NT2/D1 (cell line): ENCODE results near the gene CEP135.
"Not testable (repeated sequence)": the region's sequence is repeated elsewhere in the genome, so short reads cannot be mapped to it uniquely, and the experiment has no call there.

Experiments
- DNase-seq: peaks from one replicate; pipeline ENCODE4 v3.0.0-alpha.2; 2011; ENCODE audit warnings: low read depth, low spot score
- H3K27me3 ChIP-seq: 2 replicates; pipeline ENCODE4 v1.6.0; 2011; ENCODE audit warnings: mild to moderate bottlenecking; ENCODE audit not compliant: insufficient read length, insufficient read depth
- H3K36me3 ChIP-seq: 2 replicates; pipeline ENCODE4 v1.6.1; 2011; ENCODE audit warnings: mild to moderate bottlenecking, low read length, mixed read lengths; ENCODE audit not compliant: insufficient read depth, insufficient read length
- H3K4me1 ChIP-seq: 2 replicates; pipeline ENCODE4 v1.5.1; 2011; ENCODE audit not compliant: insufficient read depth, insufficient read length
- H3K4me3 ChIP-seq: 2 replicates; pipeline ENCODE4 v1.5.1; 2011; ENCODE audit warnings: low read depth; ENCODE audit not compliant: insufficient read length
- H3K9ac ChIP-seq: 2 replicates; pipeline ENCODE4 v1.6.0; 2011; ENCODE audit warnings: low read depth; ENCODE audit not compliant: insufficient read length
- H3K9me3 ChIP-seq: 2 replicates; pipeline ENCODE4 v1.5.1; 2011; ENCODE audit warnings: mild to moderate bottlenecking, low read length; ENCODE audit not compliant: insufficient read depth
- SUZ12 ChIP-seq: IDR thresholded peaks from 2 replicates; pipeline ENCODE4 v1.6.1; 2011; ENCODE audit not compliant: insufficient read length, insufficient read depth; ENCODE audit errors: extremely low read depth
- YY1 ChIP-seq: IDR thresholded peaks from 2 replicates; pipeline ENCODE4 v1.6.1; 2011; ENCODE audit not compliant: insufficient read length, insufficient read depth
- ZNF274 ChIP-seq: IDR thresholded peaks from 2 replicates; pipeline ENCODE4 v1.6.1; 2011; ENCODE audit warnings: mild to moderate bottlenecking, low read depth, low read length

The CEP135 gene

GRCh38 chr4:55928846-55929245 lies 19.9 kb upstream of the CEP135 start:
- Histone ChIP-seq H3K36me3 (no peaks in the 10 kb centered on the region), H3K27me3 (no peaks in the 10 kb centered on the region), H3K9me3 (peaks cover 16% of the 10 kb centered on the region), H3K4me1 (no peaks in the 10 kb centered on the region), H3K9ac (no peak overlapping the region), H3K4me3 (no peak overlapping the region)
- TF ChIP-seq SUZ12 (no peak), YY1 (no peak), ZNF274 (no peak)
- DNase-seq = no peak

- TF ChIP-seq ZNF274 (no peak), YY1 (no peak), SUZ12 (no peak)
- no peak for DNase-seq
- peaks cover 20% of the 10 kb centered on the region for H3K9me3 ChIP-seq
- no peaks in the 10 kb centered on the region for H3K36me3 ChIP-seq
- H3K4me1 ChIP-seq = no peaks in the 10 kb centered on the region
- no peaks in the 10 kb centered on the region for H3K27me3 ChIP-seq
- H3K4me3 ChIP-seq = no peak overlapping the region
- H3K9ac ChIP-seq = no peak overlapping the region
These were observed 17.7 kb upstream of the CEP135 start for GRCh38 chr4:55931043-55931442.

- Histone ChIP-seq H3K4me1 (no peaks in the 10 kb centered on the region), H3K36me3 (no peaks in the 10 kb centered on the region), H3K9me3 (peaks cover 25% of the 10 kb centered on the region), H3K9ac (no peak overlapping the region), H3K27me3 (no peaks in the 10 kb centered on the region), H3K4me3 (no peak overlapping the region)
- no peak for DNase-seq
- TF ChIP-seq ZNF274 (no peak), SUZ12 (no peak), YY1 (no peak)
These were observed 16.9 kb upstream of the CEP135 start for GRCh38 chr4:55931833-55932232.

- H3K9me3 ChIP-seq = peaks cover 32% of the 10 kb centered on the region
- TF ChIP-seq SUZ12 (no peak), ZNF274 (no peak), YY1 (no peak)
- H3K9ac ChIP-seq = no peak overlapping the region
- H3K27me3 ChIP-seq = no peaks in the 10 kb centered on the region
- no peak overlapping the region for H3K4me3 ChIP-seq
- no peaks in the 10 kb centered on the region for H3K36me3 ChIP-seq
- no peaks in the 10 kb centered on the region for H3K4me1 ChIP-seq
- DNase-seq = no peak
These were observed 16.2 kb upstream of the CEP135 start for GRCh38 chr4:55932511-55932910.

GRCh38 chr4:55933611-55934010 lies 15.1 kb upstream of the CEP135 start:
- peaks cover 25% of the 10 kb centered on the region for H3K9me3 ChIP-seq
- TF ChIP-seq YY1 = no peak
- TF ChIP-seq ZNF274 = no peak
- TF ChIP-seq SUZ12 = no peak
- no peaks in the 10 kb centered on the region for H3K36me3 ChIP-seq
- no peaks in the 10 kb centered on the region for H3K4me1 ChIP-seq
- no peak overlapping the region for H3K4me3 ChIP-seq
- DNase-seq = no peak
- H3K9ac ChIP-seq = no peak overlapping the region
- H3K27me3 ChIP-seq = no peaks in the 10 kb centered on the region

- not testable (repeated sequence) for H3K4me3 ChIP-seq, H3K4me1 ChIP-seq, H3K36me3 ChIP-seq, H3K9ac ChIP-seq, H3K27me3 ChIP-seq, DNase-seq
- peaks cover 19% of the 10 kb centered on the region; the same call in 1 of the 2 replicates for H3K9me3 ChIP-seq
These were observed 12.8 kb upstream of the CEP135 start for GRCh38 chr4:55935907-55936306.

GRCh38 chr4:55938481-55938880 lies 10.3 kb upstream of the CEP135 start:
- no peak overlapping the region for H3K9ac ChIP-seq
- TF ChIP-seq SUZ12 (no peak), YY1 (no peak), ZNF274 (no peak)
- H3K27me3 ChIP-seq = no peaks in the 10 kb centered on the region
- no peaks in the 10 kb centered on the region for H3K36me3 ChIP-seq
- no peak for DNase-seq
- H3K4me3 ChIP-seq = no peak overlapping the region
- peaks cover 19% of the 10 kb centered on the region; the same call in 1 of the 2 replicates for H3K9me3 ChIP-seq
- no peaks in the 10 kb centered on the region for H3K4me1 ChIP-seq

- Histone ChIP-seq H3K4me3 (no peak overlapping the region), H3K36me3 (no peaks in the 10 kb centered on the region), H3K9ac (no peak overlapping the region), H3K4me1 (no peaks in the 10 kb centered on the region), H3K27me3 (no peaks in the 10 kb centered on the region), H3K9me3 (peaks cover 19% of the 10 kb centered on the region; the same call in 1 of the 2 replicates)
- no peak for TF ChIP-seq YY1
- DNase-seq = no peak
These were observed 9.3 kb upstream of the CEP135 start for GRCh38 chr4:55939421-55939820.
